ENCODE results near the gene TPSG1.
"Not testable (repeated sequence)": the region's sequence is repeated elsewhere in the genome, so short reads cannot be mapped to it uniquely, and the experiment has no call there.

TPSG1 gene

GRCh38 chr16:1258225-1258600 lies 33.1 kb upstream of the TPSG1 start:
- no peak for TF ChIP-seq POU2F2 (IDR thresholded peaks at IDR 0.05; ENCODE audit: low read depth, low read length)
- no peak for TF ChIP-seq SPI1 (IDR thresholded peaks at IDR 0.05; ENCODE audit: low read depth, low read length)
- TF ChIP-seq TAF1 (IDR thresholded peaks at IDR 0.05; ENCODE audit: low read depth, low read length) = no peak
- no peak for TF ChIP-seq PAX5 (IDR thresholded peaks at IDR 0.05; ENCODE audit: insufficient read depth, low read length, severe bottlenecking)
- no peak for TF ChIP-seq POLR2A (IDR thresholded peaks at IDR 0.05; ENCODE audit: low read depth, low read length)
- TF ChIP-seq POLR2AphosphoS5 (IDR thresholded peaks at IDR 0.05; ENCODE audit: low read depth, low read length) = no peak
- no peak for DNase-seq (ENCODE audit: insufficient read length, low spot score)
- no peak for FAIRE-seq

- DNase-seq (ENCODE audit: insufficient read length, low spot score) (no peak), FAIRE-seq (no peak)
Measured at GRCh38 chr16:1257561-1258224, 32.6 kb upstream of the TPSG1 start.

DNA sequence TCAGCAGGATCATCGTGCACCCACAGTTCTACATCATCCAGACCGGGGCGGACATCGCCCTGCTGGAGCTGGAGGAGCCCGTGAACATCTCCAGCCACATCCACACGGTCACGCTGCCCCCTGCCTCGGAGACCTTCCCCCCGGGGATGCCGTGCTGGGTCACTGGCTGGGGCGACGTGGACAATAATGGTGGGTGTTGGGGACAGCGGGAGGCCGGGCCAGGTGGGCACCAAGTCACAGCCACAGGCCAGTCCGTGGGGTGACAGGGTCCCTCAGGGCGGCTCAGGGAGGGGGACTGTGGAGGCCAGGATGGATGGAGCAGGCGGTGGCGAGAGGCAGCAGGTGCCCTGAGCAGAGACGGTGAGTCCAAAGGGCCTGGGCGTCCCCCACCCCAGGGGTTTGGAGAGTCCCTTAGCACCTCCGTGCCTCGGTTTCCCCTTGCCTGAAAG lies 31.8 kb upstream of the TPSG1 start:
- no peak for DNase-seq (ENCODE audit: insufficient read length, low spot score)
- no peak for FAIRE-seq
- TF ChIP-seq POLR2AphosphoS5 (IDR thresholded peaks at IDR 0.05; ENCODE audit: low read depth, low read length) (no peak), SPI1 (IDR thresholded peaks at IDR 0.05; ENCODE audit: low read depth, low read length) (no peak), POLR2A (IDR thresholded peaks at IDR 0.05; ENCODE audit: low read depth, low read length) (no peak), PAX5 (IDR thresholded peaks at IDR 0.05; ENCODE audit: insufficient read depth, low read length, severe bottlenecking) (no peak), TAF1 (IDR thresholded peaks at IDR 0.05; ENCODE audit: low read depth, low read length) (no peak), POU2F2 (IDR thresholded peaks at IDR 0.05; ENCODE audit: low read depth, low read length) (no peak)

More at GRCh38 chr16:1257561-1258224, 32.6 kb upstream of the TPSG1 start:
- TF ChIP-seq TAF1 (IDR thresholded peaks at IDR 0.05; ENCODE audit: low read depth, low read length) = no peak
- TF ChIP-seq POLR2A (IDR thresholded peaks at IDR 0.05; ENCODE audit: low read depth, low read length) = no peak
- no peak for TF ChIP-seq PAX5 (IDR thresholded peaks at IDR 0.05; ENCODE audit: insufficient read depth, low read length, severe bottlenecking)
- no peak for TF ChIP-seq POLR2AphosphoS5 (IDR thresholded peaks at IDR 0.05; ENCODE audit: low read depth, low read length)
- TF ChIP-seq POU2F2 (IDR thresholded peaks at IDR 0.05; ENCODE audit: low read depth, low read length) = no peak
- no peak for TF ChIP-seq SPI1 (IDR thresholded peaks at IDR 0.05; ENCODE audit: low read depth, low read length)

DNA sequence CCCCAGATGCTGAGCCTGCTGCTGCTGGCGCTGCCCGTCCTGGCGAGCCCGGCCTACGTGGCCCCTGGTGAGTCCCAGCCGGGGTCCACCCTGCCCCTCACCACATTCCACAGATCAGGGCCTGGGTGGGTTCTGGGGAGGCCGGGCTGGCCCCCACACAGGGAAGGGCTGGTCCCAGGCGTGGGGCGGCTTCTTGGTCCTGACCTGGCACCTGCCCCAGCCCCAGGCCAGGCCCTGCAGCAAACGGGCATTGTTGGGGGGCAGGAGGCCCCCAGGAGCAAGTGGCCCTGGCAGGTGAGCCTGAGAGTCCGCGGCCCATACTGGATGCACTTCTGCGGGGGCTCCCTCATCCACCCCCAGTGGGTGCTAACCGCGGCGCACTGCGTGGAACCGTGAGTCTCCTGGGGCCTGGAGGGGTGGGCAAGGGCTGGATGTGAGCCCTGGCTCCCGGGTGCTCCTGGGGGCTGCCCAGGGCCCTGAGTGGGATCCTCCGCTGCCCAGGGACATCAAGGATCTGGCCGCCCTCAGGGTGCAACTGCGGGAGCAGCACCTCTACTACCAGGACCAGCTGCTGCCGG lies 31.3 kb upstream of the TPSG1 start:
- not testable (repeated sequence) for FAIRE-seq; DNase-seq (ENCODE audit: insufficient read length, low spot score)

GRCh38 chr16:1255276-1256122 lies 30.4 kb upstream of the TPSG1 start, which contains the start of gene TPSD1:
Gene TPSD1 (plus strand): TSS chr16:1256069. CDS start chr16:1256281, 212 bp downstream.
- FAIRE-seq; DNase-seq (ENCODE audit: insufficient read length, low spot score): not testable (repeated sequence)

DNA sequence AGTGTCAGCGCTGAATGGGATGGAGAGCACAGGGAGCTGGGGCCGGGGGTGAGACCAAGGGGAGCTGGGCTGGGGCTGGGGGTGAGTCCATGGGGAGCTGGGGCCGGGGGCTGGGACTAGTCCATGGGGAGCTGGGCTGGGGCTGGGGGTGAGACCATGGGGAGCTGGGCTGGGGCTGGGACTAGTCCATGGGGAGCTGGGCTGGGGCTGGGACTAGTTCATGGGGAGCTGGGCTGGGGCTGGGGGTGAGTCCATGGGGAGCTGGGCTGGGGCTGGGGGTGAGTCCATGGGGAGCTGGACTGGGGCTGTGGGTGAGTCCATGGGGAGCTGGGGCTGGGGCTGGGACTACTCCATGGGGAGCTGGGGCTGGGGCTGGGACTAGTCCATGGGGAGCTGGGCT lies 29.8 kb upstream of the TPSG1 start:
- not testable (repeated sequence) for DNase-seq (ENCODE audit: insufficient read length, low spot score); FAIRE-seq

DNA sequence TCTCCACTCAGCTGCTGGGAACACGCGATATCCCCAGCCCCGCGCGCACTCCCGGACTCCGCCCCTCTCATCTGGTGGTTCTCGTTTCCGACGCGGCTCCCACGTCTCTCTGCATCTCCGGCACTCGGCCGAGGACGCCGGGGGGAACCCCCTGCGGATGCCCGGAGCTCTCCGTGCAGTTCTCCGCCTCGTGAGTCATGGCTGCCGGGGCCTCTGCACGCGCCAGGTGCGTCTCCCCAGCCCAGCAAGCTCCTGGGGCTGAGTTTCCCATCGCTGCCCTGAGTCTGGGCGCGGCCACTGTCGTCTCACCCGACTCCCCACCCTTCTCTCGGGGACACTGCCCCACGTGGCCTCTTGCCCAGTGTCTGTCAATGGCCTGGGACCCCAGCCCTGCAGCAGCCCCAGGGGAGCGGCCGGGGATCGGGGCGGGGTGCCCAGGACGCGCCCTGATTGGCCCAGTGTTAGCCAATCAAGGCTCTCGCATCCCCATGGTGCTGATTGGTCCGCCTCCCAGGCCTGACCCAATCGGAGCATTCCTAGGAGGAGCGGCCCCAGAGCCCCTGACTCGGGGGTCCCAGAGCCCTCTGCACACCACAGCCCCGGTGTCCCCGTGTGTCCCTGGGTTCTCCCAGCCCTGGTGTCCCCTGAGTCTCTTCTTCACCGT lies 28.8 kb upstream of the TPSG1 start:
- DNase-seq (ENCODE audit: insufficient read length, low spot score); FAIRE-seq: not testable (repeated sequence)

GRCh38 chr16:1249031-1249755 lies 24.1 kb upstream of the TPSG1 start:
- FAIRE-seq = peak; percentile 88
- DNase-seq (ENCODE audit: insufficient read length, low spot score) = not testable (repeated sequence)

DNA sequence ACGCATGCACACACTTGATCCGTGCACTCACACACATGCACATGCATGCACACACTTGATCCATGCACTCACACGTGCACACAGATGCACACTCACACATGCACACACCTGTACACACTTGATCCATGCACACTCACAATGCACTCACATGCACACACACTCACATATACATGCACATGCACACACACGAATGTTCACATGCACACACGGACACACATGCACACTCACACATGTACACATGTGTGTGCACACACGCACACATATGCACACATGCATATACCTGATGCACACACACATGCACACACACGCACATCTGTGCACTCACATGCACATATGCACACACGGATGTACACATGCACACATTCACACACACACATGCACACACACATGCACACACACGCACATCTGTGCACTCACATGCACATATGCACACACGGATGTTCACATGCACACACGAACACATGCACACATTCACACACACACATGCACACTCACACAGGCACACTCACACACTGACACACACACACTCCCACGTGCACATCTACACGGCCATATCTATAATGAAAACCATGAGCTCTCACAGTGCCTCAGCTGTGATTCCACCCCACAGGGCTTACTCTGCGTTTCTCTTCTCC lies 23.0 kb upstream of the TPSG1 start:
- DNase-seq (ENCODE audit: insufficient read length, low spot score) = not testable (repeated sequence)
- peak; percentile 76 for FAIRE-seq

DNA sequence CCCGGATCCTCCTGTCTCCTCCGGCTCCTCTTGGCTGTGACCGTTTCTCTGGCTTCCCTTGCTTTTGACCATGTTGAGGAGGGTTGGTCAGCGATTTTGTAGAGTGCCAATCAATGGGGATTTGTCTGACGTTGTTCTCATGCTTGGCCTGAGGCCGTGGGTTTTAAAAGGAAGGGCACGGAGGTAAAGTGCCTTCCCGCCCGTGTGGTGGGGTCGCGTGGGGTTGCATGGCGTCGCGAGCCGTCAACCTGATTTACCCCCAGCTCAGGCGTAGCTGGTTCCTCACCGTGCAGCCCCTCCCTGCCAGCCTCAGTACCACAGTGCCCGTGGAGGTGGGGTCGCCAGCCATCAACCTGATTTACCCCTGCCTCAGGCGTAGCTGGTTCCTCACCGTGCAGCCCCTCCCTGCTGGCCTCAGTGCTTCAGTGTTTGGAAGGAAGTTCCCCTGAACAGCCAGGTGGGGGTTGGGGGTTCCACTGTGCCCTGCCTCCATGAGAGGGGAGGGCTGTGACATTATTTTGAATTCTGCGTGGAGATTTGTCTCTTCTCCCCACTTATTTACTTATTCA lies 20.5 kb upstream of the TPSG1 start:
- TF ChIP-seq SPI1 (IDR thresholded peaks at IDR 0.05; ENCODE audit: low read depth, low read length) (no peak), POLR2A (IDR thresholded peaks at IDR 0.05; ENCODE audit: low read depth, low read length) (no peak), POU2F2 (IDR thresholded peaks at IDR 0.05; ENCODE audit: low read depth, low read length) (no peak), TAF1 (IDR thresholded peaks at IDR 0.05; ENCODE audit: low read depth, low read length) (no peak), PAX5 (IDR thresholded peaks at IDR 0.05; ENCODE audit: insufficient read depth, low read length, severe bottlenecking) (no peak), POLR2AphosphoS5 (IDR thresholded peaks at IDR 0.05; ENCODE audit: low read depth, low read length) (no peak)
- FAIRE-seq (no peak), DNase-seq (ENCODE audit: insufficient read length, low spot score) (no peak)

All from GM12891 (cell line).